ENCODE data around the gene BMP6. TPM values are rescaled to one million over a fixed set of nuclear protein-coding genes. Genes with fewer than 3 reads are reported as not detected.

The BMP6 gene
- total RNA-seq, result 0.59 and 0.72 TPM in 2 replicates

- DNase-seq (ENCODE audit: insufficient read length, low spot score, missing footprints), result peak; percentile 99
- H3K9me3 ChIP-seq (ENCODE audit: low read depth, low read length), result no peaks in the 10 kb centered on the region
- peaks cover 18% of the 10 kb centered on the region for H3K27me3 ChIP-seq (ENCODE audit: insufficient read depth, low read length)
- peak within 1 kb of the TSS; percentile 87 for H3K4me2 ChIP-seq (ENCODE audit: insufficient read depth, low read length)
- H3K27ac ChIP-seq (ENCODE audit: low read depth, low read length), result no peak within 1 kb of the TSS
- no peak for TF ChIP-seq CTCF (IDR thresholded peaks at IDR 0.05; ENCODE audit: extremely low read depth, low read depth, low read length)
- no peaks in the 10 kb centered on the region for H4K20me1 ChIP-seq (ENCODE audit: insufficient read depth, low read length)
- H2AFZ ChIP-seq (ENCODE audit: low read length), result peak within 1 kb of the TSS; percentile 64
- no peaks in the 10 kb centered on the region for H3K79me2 ChIP-seq (ENCODE audit: insufficient read depth, low read length)
- H3K4me3 ChIP-seq (ENCODE audit: insufficient read depth, low read length), result peak within 1 kb of the TSS; percentile 74
- H3K36me3 ChIP-seq (ENCODE audit: insufficient read depth, low read length), result no peaks in the 10 kb centered on the region
- peaks cover 35% of the 10 kb centered on the region for H3K4me1 ChIP-seq (ENCODE audit: insufficient read depth, low read length)
These were observed at the start of gene BMP6 for GRCh38 chr6:7725849-7726415. TSS of gene BMP6 (plus strand) at chr6:7726099. CDS start at chr6:7726956, 857 bp downstream.

- no peaks in the 10 kb centered on the region for H3K27me3 ChIP-seq (ENCODE audit: insufficient read depth, low read length)
- no peak overlapping the region for H3K27ac ChIP-seq (ENCODE audit: low read depth, low read length)
- no peaks in the 10 kb centered on the region for H3K9me3 ChIP-seq (ENCODE audit: low read depth, low read length)
These were observed 48.7 kb upstream of the BMP6 start for GRCh38 chr6:7677229-7677628.

GRCh38 chr6:7680393-7681075 is 45.4 kb upstream of the BMP6 start:
- no peaks in the 10 kb centered on the region for H3K79me2 ChIP-seq (ENCODE audit: insufficient read depth, low read length)
- H3K4me3 ChIP-seq (ENCODE audit: insufficient read depth, low read length), result no peak overlapping the region
- no peaks in the 10 kb centered on the region for H3K27me3 ChIP-seq (ENCODE audit: insufficient read depth, low read length)

More at GRCh38 chr6:7677229-7677628, 48.7 kb upstream of the BMP6 start:
- H3K79me2 ChIP-seq (ENCODE audit: insufficient read depth, low read length), result no peaks in the 10 kb centered on the region
- no peak overlapping the region for H3K4me3 ChIP-seq (ENCODE audit: insufficient read depth, low read length)
- no peak for TF ChIP-seq CTCF (IDR thresholded peaks at IDR 0.05; ENCODE audit: extremely low read depth, low read depth, low read length)
- H2AFZ ChIP-seq (ENCODE audit: low read length), result no peak overlapping the region
- H3K36me3 ChIP-seq (ENCODE audit: insufficient read depth, low read length), result no peaks in the 10 kb centered on the region
- no peak for DNase-seq (ENCODE audit: insufficient read length, low spot score, missing footprints)
- H4K20me1 ChIP-seq (ENCODE audit: insufficient read depth, low read length), result no peaks in the 10 kb centered on the region
- no peak overlapping the region for H3K4me2 ChIP-seq (ENCODE audit: insufficient read depth, low read length)
- H3K4me1 ChIP-seq (ENCODE audit: insufficient read depth, low read length), result peaks cover 15% of the 10 kb centered on the region

More at GRCh38 chr6:7680393-7681075, 45.4 kb upstream of the BMP6 start:
- H3K36me3 ChIP-seq (ENCODE audit: insufficient read depth, low read length), result no peaks in the 10 kb centered on the region
- no peak overlapping the region for H3K4me2 ChIP-seq (ENCODE audit: insufficient read depth, low read length)
- no peaks in the 10 kb centered on the region for H3K9me3 ChIP-seq (ENCODE audit: low read depth, low read length)
- H3K27ac ChIP-seq (ENCODE audit: low read depth, low read length), result no peak overlapping the region
- H2AFZ ChIP-seq (ENCODE audit: low read length), result no peak overlapping the region
- H3K4me1 ChIP-seq (ENCODE audit: insufficient read depth, low read length), result peaks cover 5% of the 10 kb centered on the region
- no peak for DNase-seq (ENCODE audit: insufficient read length, low spot score, missing footprints)
- no peak for TF ChIP-seq CTCF (IDR thresholded peaks at IDR 0.05; ENCODE audit: extremely low read depth, low read depth, low read length)
- H4K20me1 ChIP-seq (ENCODE audit: insufficient read depth, low read length), result no peaks in the 10 kb centered on the region

All from osteoblast (primary cell).